B cell (primary cell): ENCODE measurements around the gene EXO5. TPM values are rescaled to one million over a fixed set of nuclear protein-coding genes. Genes with fewer than 3 reads are reported as not detected.

Source experiments
- ATAC-seq: fragments of 200-7000 bp; cut with Tn5 transposase; one replicate; pipeline ENCODE4 v1.10.0; 2021; ENCODE audit warnings: low read depth, mild to moderate bottlenecking, moderate number of reproducible peaks, moderate library complexity
- CTCF ChIA-PET: fragments of 350-600 bp; sonication (Branson Sonifier 250); formaldehyde crosslinking; loops from one replicate; lab custom pipeline; 2021; ENCODE audit warnings: antibody characterized with exemption, inconsistent platforms; lab: Charles Lee
- POLR2A ChIA-PET: fragments of 350-600 bp; sonication (Branson Sonifier 250); formaldehyde crosslinking; loops from one replicate; lab custom pipeline; 2021; ENCODE audit warnings: antibody characterized with exemption; lab: Charles Lee
- DNase-seq: peaks from one replicate; pipeline ENCODE4 v3.0.0; 2013
- H2AFZ ChIP-seq: 2 replicates; pipeline ENCODE4 v1.6.1; 2012; ENCODE audit warnings: mild to moderate bottlenecking, low read depth, low read length; ENCODE audit not compliant: insufficient read depth, poor library complexity, severe bottlenecking
- H3K27ac ChIP-seq, 2 donors: 1 replicate in 1 of 2; 2 replicates in 1 of 2; pipeline ENCODE4 v1.5.1; 2012 to 2013; ENCODE audit warnings: low read length in 2 of 2, mild to moderate bottlenecking in 2 of 2, moderate library complexity in 1 of 2
- H3K27me3 ChIP-seq, 4 experiments: fragments of 200-600 bp in 1 of 4; sonication (generic) in 1 of 4; replicated peaks in 1 of 4; 1 replicate in 2 of 4; 2 replicates in 2 of 4; pipeline versions ENCODE4 v1.6.1 to v1.7.0; 2013 to 2016; ENCODE audit warnings: low read length in 3 of 4, mild to moderate bottlenecking in 2 of 4, mixed read lengths in 1 of 4, moderate library complexity in 1 of 4; ENCODE audit not compliant: insufficient read depth in 4 of 4, control insufficient read depth in 3 of 4; ENCODE audit errors: control extremely low read depth in 1 of 4
- H3K36me3 ChIP-seq, 2 experiments: replicated peaks in 1 of 2; 1 replicate in 1 of 2; 2 replicates in 1 of 2; pipeline versions ENCODE4 v1.6.1 to v1.7.1; 2013; ENCODE audit warnings: low read length in 1 of 2; ENCODE audit not compliant: insufficient read depth in 2 of 2, control insufficient read depth in 1 of 2; ENCODE audit errors: control extremely low read depth in 1 of 2, extremely low read depth in 1 of 2
- H3K4me1 ChIP-seq, 2 donors: fragments of 200-600 bp in 1 of 2; sonication (generic) in 1 of 2; 1 replicate in 1 of 2; 2 replicates in 1 of 2; pipeline versions ENCODE4 v1.5.1 to v1.6.1; 2013 to 2017; ENCODE audit warnings: low read length in 2 of 2; ENCODE audit not compliant: control insufficient read depth in 2 of 2, insufficient read depth in 2 of 2
- H3K4me2 ChIP-seq: replicated peaks from 2 replicates; pipeline ENCODE3; 2012; ENCODE audit warnings: mild to moderate bottlenecking, low read depth, low read length; ENCODE audit not compliant: poor library complexity, severe bottlenecking
- H3K4me3 ChIP-seq, 5 experiments: fragments of 200-600 bp in 1 of 5; sonication (generic) in 1 of 5; 1 replicate in 3 of 5; 2 replicates in 2 of 5; pipeline versions ENCODE4 v1.5.1 to v1.7.0; 2011 to 2016; ENCODE audit warnings: low read length in 4 of 5, mild to moderate bottlenecking in 4 of 5, low read depth in 2 of 5, control low read depth in 1 of 5, moderate library complexity in 1 of 5; ENCODE audit not compliant: insufficient read depth in 1 of 5; ENCODE audit errors: control extremely low read depth in 1 of 5, extremely low read depth in 1 of 5
- H3K79me2 ChIP-seq: fragments of 200-600 bp; sonication (generic); one replicate; pipeline ENCODE4 v1.6.0; 2016; ENCODE audit warnings: low read length; ENCODE audit not compliant: control insufficient read depth, insufficient read depth
- H3K9ac ChIP-seq: fragments of 200-600 bp; sonication (generic); 2 replicates; pipeline ENCODE4 v1.6.1; 2017; ENCODE audit warnings: mild to moderate bottlenecking, low read length, moderate library complexity
- H3K9me3 ChIP-seq, 3 donors: one replicate each; pipeline versions ENCODE4 v1.6.1 to v1.7.1; 2013; ENCODE audit warnings: low read length in 2 of 3; ENCODE audit not compliant: control insufficient read depth in 2 of 3, insufficient read depth in 1 of 3; ENCODE audit errors: control extremely low read depth in 1 of 3
- H4K20me1 ChIP-seq: 2 replicates; pipeline ENCODE4 v1.6.0; 2012; ENCODE audit warnings: mild to moderate bottlenecking, low read length; ENCODE audit not compliant: insufficient read depth, control insufficient read depth, poor library complexity, severe bottlenecking
- H3K27ac Mint-ChIP-seq: one replicate; pipeline ENCODE4 v1.8.0; 2021; ENCODE audit warnings: mixed read lengths
- H3K27me3 Mint-ChIP-seq: one replicate; pipeline ENCODE4 v1.8.0; 2021; ENCODE audit warnings: mixed read lengths
- H3K4me1 Mint-ChIP-seq: one replicate; pipeline ENCODE4 v1.8.0; 2021; ENCODE audit warnings: mixed read lengths
- H3K4me3 Mint-ChIP-seq: one replicate; pipeline ENCODE4 v1.8.0; 2021; ENCODE audit warnings: mixed read lengths
- H3K9me3 Mint-ChIP-seq: one replicate; pipeline ENCODE4 v1.8.0; 2022; ENCODE audit warnings: mixed read lengths; ENCODE audit not compliant: insufficient read depth
- EZH2 ChIP-seq: IDR thresholded peaks from 2 replicates; pipeline ENCODE4 v1.6.1; 2012; ENCODE audit warnings: borderline replicate concordance, low read depth, mild to moderate bottlenecking, moderate library complexity, low read length; ENCODE audit not compliant: insufficient read depth, poor library complexity, severe bottlenecking
- WGBS: methylation state at CpG from one replicate; pipeline ENCODE4 v1.1.5; 2013; ENCODE audit warnings: missing lambda C conversion rate; ENCODE audit not compliant: insufficient coverage; 5-methylcytosine and 5-hydroxymethylcytosine counted together
- intact Hi-C: fragments of 100-400 bp; cut with micrococcal nuclease; formaldehyde crosslinking; loops from one replicate; pipeline ENCODE4 v1.10.0; 2022
- polyA minus RNA-seq: library from RNA; depleted of rRNA, polyadenylated mRNA; stranded (reverse); fragments of >200 nt; gene quantifications from 2 replicates; pipeline ENCODE4 v1.2.3, GENCODE V29; 2012
- polyA plus RNA-seq: library from polyadenylated mRNA; depleted of rRNA; stranded (reverse); fragments of >200 nt; gene quantifications from 2 replicates; pipeline ENCODE4 v1.2.3, GENCODE V29; 2012
- total RNA-seq, 2 donors: library from RNA; stranded (reverse); fragments of 120-200 nt in 1 of 2; gene quantifications; 1 replicate in 1 of 2; 2 replicates in 1 of 2; pipeline versions ENCODE4 v1.2.3 to v1.2.4, GENCODE V29; 2013 to 2022
- TF ChIP-seq, protein P1 (sequence below): fragments of 200-600 bp; IDR thresholded peaks from one replicate; pipeline ENCODE4 v1.8.0; 2022; ENCODE audit warnings: antibody characterized with exemption, mild to moderate bottlenecking

The EXO5 gene, protein sequence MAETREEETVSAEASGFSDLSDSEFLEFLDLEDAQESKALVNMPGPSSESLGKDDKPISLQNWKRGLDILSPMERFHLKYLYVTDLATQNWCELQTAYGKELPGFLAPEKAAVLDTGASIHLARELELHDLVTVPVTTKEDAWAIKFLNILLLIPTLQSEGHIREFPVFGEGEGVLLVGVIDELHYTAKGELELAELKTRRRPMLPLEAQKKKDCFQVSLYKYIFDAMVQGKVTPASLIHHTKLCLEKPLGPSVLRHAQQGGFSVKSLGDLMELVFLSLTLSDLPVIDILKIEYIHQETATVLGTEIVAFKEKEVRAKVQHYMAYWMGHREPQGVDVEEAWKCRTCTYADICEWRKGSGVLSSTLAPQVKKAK
- total RNA-seq: 13.9 and 16.9 TPM in 2 replicates
- total RNA-seq (2013): 10.4 TPM
- polyA plus RNA-seq: 5.7 and 6.6 TPM in 2 replicates
- 3.5 and 3.8 TPM in 2 replicates for polyA minus RNA-seq

DNA sequence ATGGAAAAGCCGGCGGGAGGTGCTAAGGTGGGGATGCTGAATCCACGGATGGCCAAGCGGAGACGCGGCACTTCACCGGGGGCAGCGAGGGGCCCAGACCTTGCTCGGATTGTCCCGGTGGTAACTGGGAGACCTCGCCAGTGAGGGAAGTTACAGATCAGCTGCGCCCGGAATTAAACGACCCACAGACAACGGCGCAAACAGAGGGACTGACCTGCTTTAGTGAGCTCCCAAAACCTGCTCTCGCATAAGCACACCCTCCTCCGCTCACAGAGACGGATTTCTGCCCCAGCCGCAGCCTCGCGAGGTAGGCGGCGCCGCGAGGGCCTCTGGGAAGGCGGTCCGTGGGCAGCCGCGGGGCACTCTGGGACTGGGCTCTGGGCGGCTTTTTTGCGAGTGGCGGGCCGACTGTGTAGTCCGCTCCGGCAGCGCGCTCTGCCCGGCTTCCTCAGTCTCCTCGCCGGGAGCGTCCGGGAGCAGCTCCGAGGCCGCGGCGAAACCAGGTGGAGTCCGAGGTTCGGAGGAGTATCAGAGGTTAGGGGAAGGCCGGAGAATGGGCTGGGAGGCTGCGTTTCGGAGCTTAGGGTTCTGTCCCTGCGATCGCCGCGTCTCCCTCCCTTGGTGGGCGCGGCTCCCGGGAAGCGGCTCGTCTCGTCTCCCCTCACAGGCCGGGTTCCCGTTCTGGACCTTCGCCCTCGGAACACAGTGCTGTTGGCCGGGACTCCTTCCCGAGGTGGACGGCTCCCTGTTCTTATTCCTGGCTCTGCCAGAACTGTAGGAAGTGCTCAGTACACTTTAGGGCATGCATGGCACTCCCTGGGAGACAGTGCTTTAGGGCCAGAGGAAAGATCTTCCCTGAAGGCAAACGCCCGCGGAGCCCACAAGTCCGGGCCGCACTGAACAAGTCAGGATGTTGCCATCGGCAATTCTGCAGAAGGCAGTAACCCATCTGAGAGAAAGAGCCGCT, at the start of gene EXO5:
Gene EXO5, plus strand, starts transcription at position 393 of the 967 bp plus-strand sequence. CDS start 5,778 bp downstream, outside the sequence.
- Histone ChIP-seq H3K4me1 (peaks cover 6 to 16% of the 10 kb centered on the region in 2 donors), H3K4me2 (peak within 1 kb of the TSS; percentile 88), H3K36me3 (no peaks in the 10 kb centered on the region), H3K27ac (peak within 1 kb of the TSS; percentile 52 to 53), H3K4me3 (peak within 1 kb of the TSS; percentile 68 to 94 (median 88)), H3K27me3 (no peaks in the 10 kb centered on the region), H3K9me3 (peaks cover 0 to 34% (median 8%) of the 10 kb centered on the region in 3 donors), H2AFZ (peak within 1 kb of the TSS; percentile 95), H3K79me2 (peaks cover 32% of the 10 kb centered on the region), H3K9ac (peak within 1 kb of the TSS; percentile 83), H4K20me1 (no peaks in the 10 kb centered on the region)
- intact Hi-C loops: loop anchor here (1.0 kb wide), 2 partner anchors 23 to 31 kb away; partner anchors contain the start of genes ZFP69 and ZNF684
- Mint-ChIP-seq H3K27ac (peak within 1 kb of the TSS; percentile 85), H3K9me3 (peaks cover 7% of the 10 kb centered on the region), H3K27me3 (no peaks in the 10 kb centered on the region), H3K4me1 (peaks cover 20% of the 10 kb centered on the region), H3K4me3 (peak within 1 kb of the TSS; percentile 93)
- ChIA-PET POLR2A (interaction anchor here (0.6 to 0.9 kb wide), 2 partner anchors 74 to 548 kb away, joined by 3 to 14 read pairs; no protein-coding TSS in a partner anchor), CTCF (interaction anchor here (2.9 kb wide), 1 partner anchor 24 kb away, joined by 16 read pairs; no protein-coding TSS in a partner anchor)
- TF ChIP-seq, protein P1, sequence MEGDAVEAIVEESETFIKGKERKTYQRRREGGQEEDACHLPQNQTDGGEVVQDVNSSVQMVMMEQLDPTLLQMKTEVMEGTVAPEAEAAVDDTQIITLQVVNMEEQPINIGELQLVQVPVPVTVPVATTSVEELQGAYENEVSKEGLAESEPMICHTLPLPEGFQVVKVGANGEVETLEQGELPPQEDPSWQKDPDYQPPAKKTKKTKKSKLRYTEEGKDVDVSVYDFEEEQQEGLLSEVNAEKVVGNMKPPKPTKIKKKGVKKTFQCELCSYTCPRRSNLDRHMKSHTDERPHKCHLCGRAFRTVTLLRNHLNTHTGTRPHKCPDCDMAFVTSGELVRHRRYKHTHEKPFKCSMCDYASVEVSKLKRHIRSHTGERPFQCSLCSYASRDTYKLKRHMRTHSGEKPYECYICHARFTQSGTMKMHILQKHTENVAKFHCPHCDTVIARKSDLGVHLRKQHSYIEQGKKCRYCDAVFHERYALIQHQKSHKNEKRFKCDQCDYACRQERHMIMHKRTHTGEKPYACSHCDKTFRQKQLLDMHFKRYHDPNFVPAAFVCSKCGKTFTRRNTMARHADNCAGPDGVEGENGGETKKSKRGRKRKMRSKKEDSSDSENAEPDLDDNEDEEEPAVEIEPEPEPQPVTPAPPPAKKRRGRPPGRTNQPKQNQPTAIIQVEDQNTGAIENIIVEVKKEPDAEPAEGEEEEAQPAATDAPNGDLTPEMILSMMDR: no peak
- TF ChIP-seq EZH2: no peak
- WGBS: 1% methylated on average over 76 of the region's 76 CpGs
- ATAC-seq: peak; percentile 98
- peak; percentile 83 for DNase-seq
